ENCODE results near the gene UBE2D3.
"Not testable (repeated sequence)": the region's sequence is repeated elsewhere in the genome, so short reads cannot be mapped to it uniquely, and the experiment has no call there.

The UBE2D3 gene

DNA sequence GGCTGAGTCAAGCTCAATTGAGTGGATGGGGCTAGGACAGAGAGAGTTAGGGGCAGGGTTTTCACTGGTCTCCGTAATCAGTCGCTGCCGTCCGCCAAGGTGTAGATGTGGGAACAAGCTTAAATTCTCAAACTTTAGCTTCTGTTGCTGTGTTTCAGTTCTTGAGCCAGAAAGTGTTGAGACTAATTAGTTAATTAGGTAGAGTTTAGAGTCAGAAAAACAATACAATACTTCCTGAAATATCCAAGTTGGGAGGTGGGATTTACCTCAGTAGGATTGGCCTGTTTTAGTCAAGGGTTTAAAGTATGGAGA is 1.1 kb upstream of the UBE2D3 start:
- DNase-seq, result no peak

DNA sequence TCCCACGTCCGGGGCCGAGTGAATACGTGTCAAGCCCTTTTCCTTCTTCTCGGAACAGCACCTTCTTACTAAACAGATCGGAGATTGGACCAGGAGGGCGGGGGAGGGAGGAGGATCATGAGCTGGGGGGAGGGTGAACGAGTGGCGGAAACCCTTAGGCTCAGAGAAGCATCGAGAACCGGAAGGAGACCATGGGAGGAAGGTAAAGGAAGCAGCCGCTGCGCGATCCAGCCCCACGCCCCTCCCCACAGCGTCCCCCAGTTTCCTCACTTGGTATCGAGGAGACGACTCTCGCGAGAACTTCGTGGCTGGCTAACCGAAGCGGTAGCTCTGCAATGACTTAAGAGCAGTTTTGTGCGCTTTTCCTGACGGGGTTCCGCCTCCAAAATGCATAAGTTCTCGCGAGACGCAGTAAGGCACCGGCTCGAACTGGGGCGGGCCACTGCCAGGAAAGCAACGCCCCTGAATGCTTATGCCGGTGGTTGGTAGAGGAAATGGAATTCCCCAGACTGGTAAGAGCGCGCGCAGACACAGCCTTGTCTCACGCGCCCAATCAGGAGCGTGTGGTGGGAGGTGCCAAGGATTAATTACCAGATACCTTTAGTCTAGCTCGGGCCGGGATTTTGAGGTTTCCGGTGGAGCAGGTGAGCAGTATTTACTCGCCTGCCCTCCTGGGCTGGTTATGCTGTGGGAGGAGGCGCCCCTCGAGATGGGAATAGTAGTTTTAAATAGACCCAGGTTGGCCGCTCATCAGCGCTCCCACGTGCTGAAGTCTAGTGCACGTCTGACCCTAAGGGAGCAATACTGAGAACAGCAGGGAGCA is 534 bp upstream of the UBE2D3 start:
- DNase-seq, result peak; percentile 100

DNA sequence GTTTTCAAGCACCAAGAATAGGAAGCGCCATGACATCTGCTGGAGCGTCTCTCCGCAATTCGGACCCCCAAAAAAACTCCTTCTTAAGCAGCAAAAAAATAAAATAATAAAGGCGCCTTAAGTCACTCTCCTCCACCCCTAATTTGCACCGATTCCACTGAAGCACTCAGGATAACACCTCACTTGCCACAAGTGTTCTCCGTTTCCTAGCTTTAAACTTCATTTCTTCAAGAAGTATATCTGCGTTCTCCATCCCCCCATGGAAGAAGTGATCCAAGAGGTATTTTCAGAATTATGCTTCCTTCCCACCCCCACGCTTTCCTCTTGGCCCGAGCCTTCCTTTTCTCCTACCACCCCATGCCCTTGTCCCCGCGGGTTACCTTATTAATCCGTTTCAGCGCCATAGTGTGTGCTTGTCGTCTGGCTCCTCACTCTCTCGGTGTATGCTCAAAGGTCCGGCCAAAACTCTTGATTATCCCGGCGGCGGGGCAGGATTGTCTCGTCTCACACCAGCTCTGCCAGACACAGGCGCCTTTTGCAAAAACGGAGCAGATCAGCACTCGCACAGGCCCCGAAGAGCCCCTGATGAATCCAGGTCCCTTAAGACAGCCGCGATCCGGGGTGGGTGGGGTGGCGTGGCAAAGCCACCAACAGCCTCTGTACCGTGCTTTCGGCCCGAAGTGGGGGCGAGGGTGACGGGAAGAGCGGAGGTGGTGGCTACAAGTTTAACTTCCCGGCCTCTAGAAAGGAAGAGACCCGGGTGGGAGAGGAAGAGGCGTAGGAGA is 1.1 kb downstream of the UBE2D3 start:
- no peak for DNase-seq

DNA sequence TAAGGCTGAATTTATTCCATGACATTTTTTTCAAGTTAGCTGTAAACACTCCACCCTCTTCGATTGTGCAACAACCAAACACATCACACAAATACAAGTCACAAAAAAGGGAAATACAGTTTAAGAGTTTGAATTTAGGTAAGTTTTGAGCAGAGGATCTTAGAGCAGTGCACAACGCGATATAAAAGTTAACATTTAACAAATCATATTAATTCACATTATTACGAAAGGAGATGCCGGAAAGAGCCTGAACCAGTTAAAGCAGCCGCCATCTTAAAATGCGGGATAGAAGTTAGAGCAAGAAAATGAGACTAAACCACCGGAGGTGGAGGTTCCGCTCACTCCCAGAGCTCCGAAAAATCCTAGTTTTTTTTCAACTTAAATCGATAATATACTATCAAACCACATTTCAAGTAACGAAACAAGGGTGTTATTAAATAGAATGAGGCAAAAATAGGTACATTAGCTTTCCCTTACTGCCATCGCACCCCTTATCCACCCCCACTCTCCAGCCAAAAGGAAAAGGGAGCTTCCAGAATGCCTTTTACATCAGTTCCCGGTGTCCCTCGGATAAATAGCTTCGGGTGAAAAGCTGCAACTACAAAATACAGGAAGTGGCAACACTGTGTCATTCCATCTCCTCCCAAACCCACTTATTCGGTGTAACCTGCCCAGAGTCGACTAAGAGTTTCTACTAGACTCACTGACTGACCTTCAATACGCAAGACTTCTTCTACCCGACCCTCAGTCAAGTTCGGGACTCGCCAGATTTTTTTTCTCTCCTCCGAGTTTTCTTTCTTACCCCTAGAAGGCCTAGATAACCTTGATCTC is 1.9 kb downstream of the UBE2D3 start:
- peak; percentile 44 for DNase-seq

DNA sequence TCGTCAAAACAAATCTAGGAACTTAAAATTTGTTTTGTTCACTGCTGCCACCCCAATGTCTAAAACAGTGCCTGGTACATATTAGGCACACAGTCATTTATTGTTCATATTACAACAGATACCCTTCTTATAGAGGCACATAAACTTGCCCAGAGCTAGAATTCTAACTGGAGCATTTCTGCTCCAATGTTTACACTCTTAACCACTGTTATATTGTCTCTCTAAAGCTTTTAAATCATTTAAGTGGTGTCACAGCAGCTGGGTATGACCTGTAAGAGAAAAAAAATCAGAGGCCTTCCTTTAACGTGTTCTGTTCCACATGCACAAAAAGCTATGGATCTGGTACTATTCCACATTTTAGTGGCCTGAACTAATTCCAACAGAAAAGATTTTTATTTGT is 3.0 kb downstream of the UBE2D3 start:
- DNase-seq, result no peak

DNA sequence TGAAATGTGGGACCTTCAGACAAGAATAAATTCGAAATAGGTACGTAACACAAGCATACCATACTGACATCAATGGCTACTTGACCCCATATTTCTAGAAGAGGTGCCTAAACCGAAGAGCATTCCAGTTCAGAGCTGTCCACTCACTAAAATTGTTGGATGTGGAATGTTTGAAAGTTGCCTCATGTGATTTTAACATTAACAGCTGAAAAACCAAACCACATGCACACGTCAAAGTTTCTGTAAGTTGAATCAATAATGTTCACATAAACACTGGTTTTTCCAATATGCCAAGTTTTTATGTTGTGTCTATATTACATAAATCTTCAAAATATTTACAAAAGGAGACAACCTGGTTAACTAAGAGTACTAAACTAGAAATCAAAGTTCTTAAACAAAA is 3.5 kb downstream of the UBE2D3 start:
- DNase-seq, result no peak

DNA sequence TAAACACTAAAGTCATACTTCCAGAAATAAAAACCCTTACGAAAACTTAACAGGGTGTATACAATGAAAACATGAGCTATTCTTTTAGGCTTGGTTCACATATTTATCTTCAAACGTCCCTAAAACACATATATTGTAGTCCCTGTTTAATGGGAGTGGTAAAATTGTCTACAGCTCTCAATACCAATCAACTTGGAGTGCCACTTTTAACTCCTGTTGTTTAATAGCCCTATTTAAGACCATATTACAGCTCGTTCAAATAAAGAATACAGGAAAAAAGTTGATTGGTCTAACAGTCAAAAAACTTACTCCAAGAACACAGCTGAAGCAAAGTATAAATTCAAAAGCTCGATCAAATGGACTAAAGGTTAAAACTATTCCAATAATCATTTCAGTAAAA is 3.9 kb downstream of the UBE2D3 start:
- DNase-seq, result no peak

DNA sequence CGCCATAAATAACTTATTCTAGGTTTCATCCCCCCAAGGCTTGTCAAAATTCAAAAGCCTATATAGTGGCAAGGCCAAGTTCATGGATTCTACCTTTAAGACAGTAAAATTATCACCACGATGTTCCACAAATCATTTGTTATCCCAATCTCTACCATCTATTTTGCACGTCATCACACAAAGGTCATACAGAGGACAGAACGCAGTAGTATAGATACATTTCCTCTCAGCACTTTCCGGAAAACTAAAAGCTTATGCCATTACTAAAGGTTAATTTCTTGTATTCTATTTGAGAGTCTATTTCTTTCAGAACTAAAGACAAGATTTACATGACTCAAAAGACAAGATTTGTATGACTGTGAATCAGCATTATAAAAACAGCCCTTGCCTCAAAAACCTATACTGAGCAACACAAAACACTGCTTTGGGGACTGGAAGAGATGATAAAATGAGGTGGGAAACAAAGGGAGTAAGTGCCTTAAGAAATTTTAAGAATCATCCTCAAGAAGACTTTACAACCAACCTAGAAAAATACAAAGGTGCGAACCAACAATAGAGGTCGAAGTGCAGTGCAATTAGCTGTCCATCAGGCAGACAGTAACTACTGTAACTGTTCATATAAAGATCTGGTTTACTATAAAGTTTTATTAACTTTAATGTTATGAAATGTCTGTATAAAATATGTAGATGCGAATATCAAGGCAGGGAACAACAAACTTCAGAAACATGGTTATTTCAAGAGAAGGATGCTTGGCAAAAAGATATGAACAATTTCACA is 7.6 kb downstream of the UBE2D3 start:
- no peak for DNase-seq

DNA sequence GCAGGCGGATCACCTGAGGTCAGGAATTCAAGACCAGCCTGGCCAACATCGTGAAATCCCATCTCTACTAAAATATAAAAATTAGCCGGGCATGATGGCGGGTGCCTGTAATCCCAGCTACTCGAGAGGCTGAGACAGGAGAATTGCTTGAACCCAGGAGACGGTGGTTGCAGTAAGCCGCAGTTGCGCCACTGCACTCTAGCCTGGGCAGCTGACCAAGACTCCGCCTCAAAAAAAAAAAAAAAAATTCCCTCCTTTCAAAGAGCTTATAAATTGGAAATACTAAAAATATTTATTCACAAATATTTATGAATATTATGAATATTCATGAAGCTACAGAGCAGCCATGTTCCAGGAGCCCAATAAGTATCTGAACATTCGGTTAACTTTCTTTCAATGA is 8.3 kb downstream of the UBE2D3 start:
- DNase-seq, result not testable (repeated sequence)

DNA sequence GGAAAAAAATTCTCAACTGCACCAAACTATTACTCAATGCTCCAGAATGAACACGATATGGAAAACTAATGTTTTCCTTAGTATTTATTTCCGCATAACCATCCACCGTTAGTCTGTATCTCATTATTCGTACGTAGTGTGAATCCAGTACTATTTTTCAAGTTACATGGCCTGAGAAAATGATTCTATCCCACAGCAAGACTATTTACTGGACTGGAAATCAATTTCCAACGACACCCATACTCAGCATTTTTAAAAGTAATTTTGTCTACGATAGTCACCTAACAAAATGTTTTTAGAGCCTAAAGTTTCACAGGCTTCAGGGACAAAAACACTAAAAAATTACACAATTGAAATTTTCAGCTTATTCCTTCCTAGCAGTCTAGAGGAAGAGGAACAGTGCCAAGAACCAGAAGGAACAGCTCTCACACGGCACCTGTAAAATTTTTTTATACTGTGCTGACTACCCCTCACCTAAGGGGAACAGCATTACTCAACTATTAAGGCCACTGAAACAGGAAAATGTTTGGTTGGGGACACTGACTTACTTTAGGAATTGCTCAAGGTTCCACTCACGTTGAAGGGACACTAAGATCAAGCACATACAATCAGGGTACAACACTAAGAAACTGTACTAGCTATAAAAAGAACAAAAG is 9.6 kb downstream of the UBE2D3 start:
- no peak for DNase-seq

DNA sequence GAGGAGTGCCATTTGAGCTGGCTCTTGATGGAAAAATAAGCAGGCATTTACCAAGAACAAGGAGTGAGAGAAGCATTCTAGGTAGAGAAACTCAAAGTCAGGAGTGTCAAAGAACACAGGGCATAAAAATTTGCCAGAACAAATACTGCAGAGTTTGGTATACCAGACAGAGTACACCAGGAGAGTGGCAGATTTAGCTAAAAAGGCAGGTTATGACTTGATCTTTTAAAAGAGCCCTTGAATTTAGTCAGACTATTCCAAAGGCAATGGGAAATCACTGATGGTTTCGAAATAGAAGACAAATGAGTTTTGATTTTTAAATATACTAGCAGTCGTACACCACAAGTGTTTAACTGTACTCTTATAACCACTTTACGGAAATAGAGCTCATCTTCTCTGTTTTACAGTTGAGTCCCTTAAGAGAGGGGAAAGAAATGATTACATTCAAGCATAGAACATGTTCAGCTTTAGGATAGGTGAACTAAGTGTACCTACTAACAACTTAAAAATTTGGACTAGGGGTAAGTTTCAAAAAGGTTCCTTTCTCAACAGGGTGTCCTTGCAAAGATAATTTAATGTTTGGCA is 10.2 kb downstream of the UBE2D3 start:
- DNase-seq, result no peak

DNA sequence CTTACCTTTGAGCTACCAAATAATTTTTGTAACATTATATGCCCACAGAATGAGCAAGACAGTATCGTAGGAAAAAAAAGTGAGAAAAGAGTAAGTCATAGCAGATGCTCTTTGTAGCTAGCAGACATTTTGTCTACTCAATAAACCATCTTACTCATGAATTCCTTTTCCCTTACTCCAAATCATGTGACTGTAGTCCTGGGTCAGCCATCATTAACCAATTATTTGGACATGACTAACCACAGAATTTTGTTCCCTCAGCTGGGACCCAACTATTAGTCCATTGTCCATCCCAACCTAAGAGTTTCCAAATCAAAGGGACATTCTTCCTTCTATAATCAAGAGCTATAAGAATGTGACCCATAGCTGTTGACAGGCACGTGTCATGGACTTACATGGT is 11.4 kb downstream of the UBE2D3 start:
- no peak for DNase-seq

DNA sequence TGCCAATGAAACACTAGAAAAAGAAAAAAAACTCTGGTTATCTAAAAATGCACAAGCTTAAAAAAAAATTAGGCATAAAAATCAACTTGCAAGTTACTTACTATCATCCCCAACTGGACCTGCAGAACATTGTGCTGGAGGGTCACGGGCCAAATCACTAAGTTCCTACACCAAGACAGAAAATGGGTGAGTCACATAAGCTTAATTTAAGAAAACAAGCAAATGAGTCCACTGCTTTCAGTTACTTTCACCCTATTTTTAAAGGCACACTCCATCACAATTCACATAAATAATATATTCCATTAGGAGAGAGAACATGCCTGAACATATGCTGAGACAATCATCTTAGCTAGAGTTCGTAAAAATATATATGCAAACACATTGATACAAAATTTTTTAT is 17.7 kb downstream of the UBE2D3 start:
- DNase-seq, result no peak

DNA sequence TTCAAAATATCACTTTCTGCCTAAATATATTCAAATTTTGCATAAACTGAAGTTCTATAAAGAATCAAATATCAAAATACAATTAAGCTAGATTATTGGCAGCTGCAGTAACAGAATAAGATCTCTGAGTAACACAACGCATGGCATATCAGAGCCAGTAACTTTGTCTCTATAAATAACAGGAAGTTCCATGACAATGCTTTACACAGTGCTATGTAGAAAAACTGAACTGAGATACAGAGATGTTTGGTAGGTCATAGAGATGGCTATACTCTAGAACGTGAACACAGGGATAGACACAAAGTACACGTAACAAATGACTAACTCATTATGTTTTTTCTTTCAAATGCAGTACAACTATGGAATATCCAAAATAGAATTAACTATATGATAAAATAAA is 18.2 kb downstream of the UBE2D3 start:
- DNase-seq, result no peak

DNA sequence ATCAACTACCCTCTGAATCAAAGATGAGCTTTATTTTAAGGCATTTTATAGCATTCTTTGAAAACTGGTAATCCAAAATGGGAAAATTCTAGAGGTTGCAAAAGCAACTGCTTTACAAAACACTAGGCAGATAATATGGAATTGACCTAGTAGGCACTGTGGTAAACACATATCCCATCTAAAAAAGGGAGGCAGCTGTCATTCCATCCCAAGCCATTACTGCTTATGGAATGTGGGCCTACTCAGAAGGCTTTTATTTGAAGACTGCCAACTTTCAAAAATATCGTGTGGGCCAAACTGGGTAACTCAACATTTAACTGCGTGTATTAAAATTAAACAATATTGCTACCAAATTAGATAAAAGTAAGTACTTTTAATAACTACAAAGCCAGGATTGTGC is 19.3 kb downstream of the UBE2D3 start:
- DNase-seq, result no peak

DNA sequence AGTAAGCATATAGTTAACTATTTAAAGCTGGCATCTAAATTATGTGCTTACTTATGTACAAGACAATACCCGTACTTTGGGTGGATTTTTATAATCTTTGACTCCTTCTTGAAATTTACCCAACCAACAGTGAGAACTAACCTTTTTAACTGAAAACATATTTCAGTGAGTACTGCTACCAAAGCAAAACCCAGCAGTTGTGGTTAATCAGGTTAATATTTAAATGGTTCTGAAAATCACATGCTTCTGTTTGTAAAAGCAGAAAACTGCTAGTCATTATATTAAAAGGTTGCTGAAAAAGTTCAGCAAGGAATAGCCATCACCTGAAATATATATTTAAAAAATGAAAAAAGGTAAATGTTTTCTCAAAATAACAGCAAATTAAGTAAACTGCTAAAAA is 20.0 kb downstream of the UBE2D3 start:
- DNase-seq, result no peak

DNA sequence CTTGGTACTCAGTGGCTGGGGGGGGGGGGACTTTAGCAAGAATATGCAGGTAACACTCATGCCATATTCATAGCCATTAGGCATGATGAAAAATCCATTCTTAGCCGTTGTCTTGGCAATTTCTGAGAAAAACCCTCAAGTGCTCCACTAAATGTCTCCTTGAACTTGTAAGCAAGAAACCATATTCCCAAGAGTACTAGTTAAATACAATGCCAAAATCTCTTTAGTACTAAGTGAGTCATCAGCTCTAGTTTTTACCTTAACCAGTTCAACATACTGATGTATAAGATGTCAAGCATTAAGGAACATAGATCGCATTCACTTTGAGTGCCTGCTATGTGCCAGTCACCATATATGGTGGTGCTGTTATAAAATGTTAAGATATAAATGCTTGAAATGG is 27.5 kb downstream of the UBE2D3 start:
- DNase-seq, result no peak

DNA sequence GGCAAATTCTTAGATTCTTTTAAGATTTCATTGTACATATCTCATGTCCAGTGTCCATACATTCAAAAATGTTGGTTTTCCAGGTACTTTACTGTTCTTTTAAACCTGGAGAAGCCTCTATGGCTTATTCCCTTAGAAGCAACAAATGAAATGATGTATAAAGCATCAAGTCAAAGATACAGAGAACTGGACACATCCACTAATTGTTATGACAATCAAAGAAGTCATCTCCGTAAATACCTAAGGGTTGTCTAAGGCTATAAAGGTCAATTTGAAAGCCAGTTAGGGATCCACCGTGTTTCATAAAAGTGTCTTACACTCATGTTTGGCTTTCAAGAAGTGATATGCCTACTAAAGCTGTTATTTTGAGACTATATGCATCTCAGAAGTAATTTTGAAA is 32.4 kb downstream of the UBE2D3 start:
- no peak for DNase-seq

DNA sequence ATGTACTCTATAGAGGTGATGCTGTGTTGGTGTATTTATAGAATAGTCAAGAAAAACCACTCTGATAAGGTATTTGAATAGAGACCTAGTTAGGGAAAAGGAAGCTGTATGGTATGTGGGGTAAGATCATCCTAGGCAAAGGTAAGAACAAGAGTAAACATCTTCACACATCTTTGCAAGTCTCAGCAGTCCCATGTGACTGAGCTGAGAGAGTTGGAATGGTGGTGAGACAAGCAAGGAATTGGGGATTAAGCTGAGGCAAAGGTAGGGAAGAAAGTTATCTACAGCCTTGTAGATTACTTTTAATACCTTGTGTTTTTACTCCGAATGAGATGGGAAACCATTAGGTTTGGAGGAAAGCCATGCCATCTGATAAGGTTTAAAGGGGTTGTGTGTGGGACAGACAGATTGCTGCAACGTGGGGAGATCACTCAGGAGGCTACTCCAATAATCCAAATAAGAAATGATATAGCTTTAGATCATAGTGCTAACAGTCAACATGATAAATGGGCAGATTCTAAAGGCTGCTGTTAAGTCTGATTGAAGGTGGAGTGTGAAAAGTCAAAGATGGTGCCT is 34.9 kb downstream of the UBE2D3 start:
- DNase-seq, result no peak

DNA sequence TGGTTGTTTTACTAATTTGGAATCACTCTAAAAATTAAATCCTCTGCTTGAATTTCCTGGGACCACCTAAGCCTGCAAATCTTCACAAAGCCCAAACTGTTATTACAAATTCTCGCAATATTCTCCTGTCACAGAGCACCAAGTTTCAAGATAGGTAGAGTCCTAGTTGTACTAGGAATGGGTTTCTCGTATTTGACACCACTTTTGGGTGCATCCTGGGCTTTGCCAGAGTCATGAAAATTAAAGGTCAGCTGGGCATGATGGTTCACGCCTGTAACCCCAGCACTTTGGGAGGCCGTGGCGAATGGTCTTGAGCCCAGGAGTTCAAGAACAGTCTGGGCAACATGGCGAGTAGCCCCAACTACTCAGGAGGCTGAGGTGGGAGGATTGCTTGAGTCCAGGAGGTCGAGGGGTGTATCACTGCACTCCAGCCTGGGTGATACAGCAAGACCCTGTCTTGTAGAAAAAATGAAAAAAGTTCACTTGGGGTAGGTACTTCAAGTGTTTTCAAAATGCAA is 36.0 kb downstream of the UBE2D3 start:
- no peak for DNase-seq

DNA sequence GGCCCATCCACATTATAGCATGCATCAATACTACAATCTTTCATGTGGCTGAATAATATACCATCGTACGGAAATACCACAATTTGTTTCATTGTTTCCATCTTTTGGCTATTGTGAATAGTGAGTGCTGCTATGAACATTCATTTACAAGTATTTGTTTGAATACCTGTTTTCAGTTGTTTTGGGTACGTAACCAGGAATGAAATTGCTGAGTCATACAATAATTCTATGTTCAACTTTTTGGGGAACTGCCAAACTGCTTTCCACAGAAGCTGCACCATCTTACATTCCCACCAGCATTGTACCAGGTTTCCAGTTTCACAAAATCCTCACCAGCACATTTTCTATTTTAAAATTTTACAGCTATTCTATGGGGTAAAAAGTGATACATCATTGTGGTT is 38.0 kb downstream of the UBE2D3 start:
- no peak for DNase-seq
